DMS 273 (cell line): ENCODE data around the gene E2F7.
A peak's percentile ranks its signal among the peaks of the same experiment; 100 is the strongest.

Experiments used
- DNase-seq: peaks from one replicate; lab custom pipeline; 2025; ENCODE audit not compliant: unreplicated experiment; lab: John Stamatoyannopoulos, UW

Gene E2F7

DNA sequence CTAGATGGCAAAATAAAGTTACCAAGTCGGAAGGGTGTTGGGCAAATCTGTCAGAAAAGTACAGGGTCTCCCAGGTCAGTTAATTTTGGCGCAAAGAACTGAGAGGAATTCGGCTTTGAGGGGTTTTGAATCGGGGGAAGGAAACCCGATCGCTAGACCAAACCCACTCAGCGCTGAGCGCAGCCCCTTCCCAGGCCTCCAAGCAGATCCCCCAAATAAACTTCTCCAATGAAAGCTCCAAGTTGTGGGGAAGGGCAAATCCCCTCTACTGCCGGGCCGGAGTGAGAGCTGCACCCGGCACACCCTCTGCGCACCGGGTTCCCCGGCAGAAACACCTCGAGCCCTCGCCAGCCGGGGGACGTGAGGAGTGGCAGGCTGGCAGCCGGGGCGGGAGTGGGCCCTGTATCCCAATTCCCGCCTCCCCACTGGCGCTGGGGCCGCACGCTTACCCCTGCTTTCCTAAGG is 441 bp downstream of the E2F7 start:
- peak; percentile 75 for DNase-seq

GRCh38 chr12:77062846-77063461 is 2.4 kb downstream of the E2F7 start:
- DNase-seq: no peak

DNA sequence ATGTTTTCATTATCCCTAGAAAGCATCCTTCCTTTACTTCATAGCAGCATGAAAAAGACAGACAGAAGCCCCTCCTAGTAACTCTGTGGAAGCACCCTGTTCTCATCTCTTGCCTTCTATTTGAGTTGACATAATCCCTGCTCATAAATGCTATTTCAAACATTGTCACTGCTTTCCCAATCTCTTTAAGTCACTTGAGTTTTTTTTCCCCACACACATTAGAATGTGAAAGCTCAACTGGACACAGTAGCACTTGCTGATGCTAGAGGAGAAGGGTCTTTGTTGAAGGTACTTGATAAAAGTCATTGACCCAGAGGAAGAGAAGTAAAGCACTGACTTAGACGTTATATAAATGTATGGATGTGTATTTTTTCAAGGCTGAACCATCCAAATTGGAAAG is 3.0 kb downstream of the E2F7 start:
- no peak for DNase-seq

GRCh38 chr12:77060883-77061240 is 4.5 kb downstream of the E2F7 start:
- no peak for DNase-seq

GRCh38 chr12:77060136-77060882 is 5.1 kb downstream of the E2F7 start:
- DNase-seq: no peak

GRCh38 chr12:77058740-77059139 is 6.6 kb downstream of the E2F7 start:
- DNase-seq: no peak

GRCh38 chr12:77054851-77055250 is 10.5 kb downstream of the E2F7 start:
- no peak for DNase-seq

- no peak for DNase-seq
Observed at GRCh38 chr12:77053259-77053658, 12.1 kb downstream of the E2F7 start.

DNA sequence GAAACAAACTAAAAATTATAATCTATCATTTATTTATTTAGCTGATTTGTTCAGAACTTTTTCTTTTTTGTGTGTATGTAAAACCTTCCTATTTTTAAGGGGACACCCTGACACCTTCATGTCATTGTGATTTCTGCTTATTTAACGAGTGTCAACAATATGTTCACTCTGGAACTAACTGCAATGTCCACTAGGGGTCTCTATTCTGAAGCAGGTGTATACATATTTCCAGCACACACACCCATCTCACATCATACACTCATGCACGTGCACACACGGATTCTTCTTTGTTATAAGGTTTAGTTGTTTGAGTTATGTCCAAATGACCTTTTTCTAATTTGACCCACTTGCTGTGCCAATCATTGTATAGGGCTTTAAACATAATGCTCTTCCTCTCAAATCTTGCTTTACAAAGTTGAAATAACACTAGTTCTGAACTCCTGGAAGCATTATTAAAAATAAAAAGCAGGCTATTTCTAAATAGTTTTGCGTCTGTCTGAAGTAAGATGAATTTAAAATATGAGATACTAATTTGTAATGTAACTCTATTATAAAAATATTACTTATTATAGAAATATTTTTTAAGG is 15.5 kb downstream of the E2F7 start:
- peak; percentile 74 for DNase-seq

DNA sequence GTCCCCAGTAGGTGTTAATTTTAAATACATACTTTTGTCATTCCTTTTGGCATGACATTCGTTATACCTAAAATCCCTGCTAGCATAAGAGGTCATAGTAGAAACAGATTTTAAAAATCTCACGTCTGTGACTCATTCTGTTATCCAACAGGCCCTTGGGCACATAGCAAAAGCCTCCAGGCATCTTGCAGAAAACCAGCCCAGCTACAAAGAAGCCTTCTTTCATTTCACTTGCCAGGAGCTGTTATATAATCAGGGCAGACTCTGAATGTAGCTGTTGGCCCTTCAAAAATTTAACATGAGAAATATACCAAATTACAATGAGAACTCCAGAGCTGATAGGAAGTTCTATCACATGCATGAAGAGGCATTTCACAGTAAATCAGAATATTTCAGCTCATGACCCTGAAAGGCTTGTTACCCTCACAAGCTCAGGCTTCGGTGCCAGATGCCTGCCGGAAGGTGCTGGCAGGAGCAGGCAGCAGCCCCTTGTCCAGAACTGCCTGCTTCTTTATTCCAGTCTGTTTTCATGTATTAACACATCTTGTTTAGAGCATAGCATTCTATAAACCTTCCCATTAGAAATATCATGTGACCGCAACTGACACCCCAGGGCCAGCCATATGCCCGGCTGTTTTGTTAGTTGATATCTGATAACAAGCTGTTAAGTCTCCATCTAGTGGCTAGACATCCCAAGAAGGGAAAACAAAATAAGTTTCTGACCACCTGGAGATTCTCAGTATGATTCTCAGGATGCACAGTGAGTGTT is 17.8 kb downstream of the E2F7 start:
- DNase-seq: peak; percentile 87

DNA sequence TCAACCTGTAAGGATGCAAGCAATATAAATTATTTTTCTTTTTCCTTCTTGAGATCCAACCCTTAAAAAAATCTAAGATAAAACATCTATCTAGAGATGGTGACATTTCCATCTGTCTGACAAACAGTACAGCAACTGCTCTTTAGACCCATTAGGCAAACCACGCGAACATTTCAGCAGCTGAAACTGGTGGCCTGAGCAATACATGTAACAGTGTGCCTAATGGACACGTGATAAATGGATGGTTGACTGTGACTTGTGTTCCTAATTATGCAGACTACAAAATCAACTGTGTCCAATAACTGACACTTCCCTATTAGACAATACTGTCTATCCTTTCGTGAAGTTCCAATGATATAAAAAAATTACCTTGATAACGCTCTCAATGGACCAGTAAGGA is 18.9 kb downstream of the E2F7 start:
- DNase-seq: no peak

GRCh38 chr12:77045183-77045582 is 20.2 kb downstream of the E2F7 start:
- DNase-seq: peak; percentile 13

- no peak for DNase-seq
Observed at GRCh38 chr12:77044721-77045120, 20.6 kb downstream of the E2F7 start.

GRCh38 chr12:77042833-77043232 is 22.5 kb downstream of the E2F7 start:
- DNase-seq: no peak

- no peak for DNase-seq
Observed at GRCh38 chr12:77040231-77040630, 25.1 kb downstream of the E2F7 start.

- no peak for DNase-seq
Observed at GRCh38 chr12:77035226-77035625, 30.1 kb downstream of the E2F7 start.

DNA sequence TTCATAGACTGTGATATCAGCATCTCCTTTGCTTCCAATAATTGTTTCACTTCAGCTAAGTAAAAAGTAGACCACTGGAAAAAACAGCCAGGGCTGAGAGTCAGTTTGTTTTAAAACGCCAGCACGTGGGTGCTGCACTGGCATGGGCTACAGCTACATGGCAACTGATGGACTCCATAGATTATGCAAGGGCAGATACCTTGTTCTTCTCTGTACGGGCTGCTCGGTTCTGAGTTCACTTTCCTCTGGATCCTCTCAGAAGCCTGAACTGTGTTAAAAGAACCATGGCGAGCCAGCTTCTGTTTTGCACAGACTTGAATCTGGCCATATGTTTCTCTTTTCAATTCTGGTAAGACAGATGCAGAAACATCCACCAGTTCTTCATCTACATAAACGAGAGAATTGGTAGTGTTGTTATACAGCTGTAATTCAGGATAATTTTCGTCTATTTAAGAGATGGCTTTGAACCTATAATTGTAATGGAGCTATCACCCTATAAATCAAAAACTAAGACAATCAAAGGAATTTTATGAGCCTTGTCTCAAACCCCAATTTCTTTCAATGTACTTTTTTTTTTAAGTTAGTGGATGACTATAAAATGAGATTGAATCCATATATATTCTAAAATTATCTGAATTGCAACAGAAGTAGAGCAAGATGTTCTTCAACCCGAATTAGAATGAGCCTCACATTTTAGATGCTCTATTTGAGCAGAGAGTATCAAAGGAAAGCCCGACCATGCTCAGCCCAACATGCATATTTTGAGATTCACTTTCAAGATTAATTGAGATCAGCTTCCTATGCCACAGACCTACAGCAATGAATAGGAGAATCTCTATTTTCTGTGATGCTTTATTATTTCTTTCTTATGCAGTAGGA is 31.5 kb downstream of the E2F7 start:
- DNase-seq: peak; percentile 13

GRCh38 chr12:77032406-77032805 is 33.0 kb downstream of the E2F7 start:
- DNase-seq: no peak

DNA sequence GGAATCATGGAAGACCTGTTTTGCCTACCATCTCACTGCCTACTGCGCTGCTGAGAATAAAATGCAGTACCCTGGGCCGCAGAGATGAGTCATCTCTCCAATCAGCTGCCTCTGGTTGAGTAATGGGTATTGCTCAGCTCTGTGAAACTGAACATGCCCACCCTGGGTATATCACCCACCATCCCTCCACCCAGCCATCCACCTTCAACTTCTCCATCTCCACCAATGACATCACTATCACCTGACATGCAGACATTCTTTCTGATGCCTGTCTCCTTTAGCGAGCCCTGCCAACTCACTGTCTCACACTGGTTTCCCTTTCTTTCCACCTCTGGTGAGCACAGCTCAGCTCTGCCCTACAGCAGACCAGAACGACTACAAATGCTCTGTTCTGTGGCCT is 33.6 kb downstream of the E2F7 start:
- no peak for DNase-seq

DNA sequence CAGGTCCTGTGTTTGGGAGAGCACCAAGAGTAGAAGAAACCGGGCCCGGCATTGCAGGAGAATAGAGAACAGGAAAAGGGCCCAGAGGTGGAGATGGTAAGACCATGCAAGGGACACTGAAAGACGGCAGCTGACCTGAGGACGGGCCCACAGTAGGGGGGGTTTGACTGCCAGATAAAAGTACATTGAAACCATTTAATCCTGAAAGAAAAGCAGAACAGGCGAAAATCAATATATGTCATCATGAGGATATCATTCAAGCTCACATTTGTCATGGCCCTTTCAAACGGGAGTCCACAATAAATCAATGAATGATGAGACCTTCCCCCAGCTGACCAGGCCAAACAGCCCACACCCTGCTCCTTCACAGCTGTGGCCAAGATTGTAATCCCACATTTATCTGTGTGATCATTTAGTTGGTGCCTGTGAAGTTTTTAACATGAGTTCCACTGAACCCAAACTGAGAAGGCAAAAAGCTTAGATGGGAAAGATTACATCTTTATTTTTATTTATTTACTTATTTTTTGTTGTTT is 39.5 kb downstream of the E2F7 start:
- DNase-seq: no peak
